Astrocyte (in vitro differentiated cells and primary cell): ENCODE data around the gene KIRREL3. TPM values are rescaled to one million over a fixed set of nuclear protein-coding genes. Genes with fewer than 3 reads are reported as not detected.

ENCODE experiments used
- DNase-seq: peaks from one replicate; pipeline ENCODE4 v3.0.0-alpha.2; 2010; ENCODE audit warnings: low read depth
- FAIRE-seq: peaks from 2 replicates; lab custom pipeline; 2011; peaks lifted over from hg19 to GRCh38; lab: Jason Lieb, UNC
- H2AFZ ChIP-seq: 2 replicates; pipeline ENCODE4 v1.6.0; 2012; ENCODE audit warnings: low read depth, low read length, inconsistent platforms
- H3K27ac ChIP-seq: 2 replicates; pipeline ENCODE4 v1.5.1; 2011; ENCODE audit warnings: low read depth, low read length, inconsistent platforms
- H3K27me3 ChIP-seq: 2 replicates; pipeline ENCODE4 v1.6.0; 2011; ENCODE audit warnings: low read length, inconsistent platforms; ENCODE audit not compliant: insufficient read depth
- H3K36me3 ChIP-seq: 2 replicates; pipeline ENCODE4 v1.5.1; 2011; ENCODE audit warnings: low read length, inconsistent platforms; ENCODE audit not compliant: insufficient read depth
- H3K4me1 ChIP-seq: 2 replicates; pipeline ENCODE4 v1.5.1; 2011; ENCODE audit warnings: low read length, inconsistent platforms; ENCODE audit not compliant: insufficient read depth
- H3K4me2 ChIP-seq: 2 replicates; pipeline ENCODE4 v1.6.0; 2012; ENCODE audit warnings: low read length, inconsistent platforms
- H3K4me3 ChIP-seq: 2 replicates; pipeline ENCODE4 v1.5.1; 2011; ENCODE audit warnings: low read depth, mild to moderate bottlenecking, low read length, inconsistent platforms; ENCODE audit not compliant: insufficient read depth
- H3K79me2 ChIP-seq: 2 replicates; pipeline ENCODE4 v1.6.0; 2012; ENCODE audit warnings: mild to moderate bottlenecking, low read length, inconsistent platforms; ENCODE audit not compliant: insufficient read depth
- H3K9ac ChIP-seq: 2 replicates; pipeline ENCODE4 v1.6.0; 2012; ENCODE audit warnings: mild to moderate bottlenecking, low read length, inconsistent platforms
- H3K9me3 ChIP-seq: 2 replicates; pipeline ENCODE4 v1.5.1; 2012; ENCODE audit warnings: low read depth, mild to moderate bottlenecking, low read length, inconsistent platforms; ENCODE audit not compliant: insufficient read depth
- H4K20me1 ChIP-seq: 2 replicates; pipeline ENCODE4 v1.6.0; 2012; ENCODE audit warnings: low read length, inconsistent platforms; ENCODE audit not compliant: insufficient read depth
- H3K27ac Mint-ChIP-seq: one replicate; pipeline ENCODE4 v1.8.0; 2021; ENCODE audit warnings: mild to moderate bottlenecking, mixed read lengths; ENCODE audit not compliant: unreplicated experiment
- H3K27me3 Mint-ChIP-seq: one replicate; pipeline ENCODE4 v1.8.0; 2021; ENCODE audit warnings: low read depth, mixed read lengths; ENCODE audit not compliant: unreplicated experiment
- H3K36me3 Mint-ChIP-seq: one replicate; pipeline ENCODE4 v1.8.0; 2021; ENCODE audit warnings: low read depth, mixed read lengths; ENCODE audit not compliant: unreplicated experiment
- H3K4me1 Mint-ChIP-seq: one replicate; pipeline ENCODE4 v1.8.0; 2021; ENCODE audit warnings: low read depth, mixed read lengths; ENCODE audit not compliant: unreplicated experiment
- H3K4me3 Mint-ChIP-seq: one replicate; pipeline ENCODE4 v1.8.0; 2021; ENCODE audit warnings: mild to moderate bottlenecking, moderate library complexity, mixed read lengths; ENCODE audit not compliant: unreplicated experiment
- H3K9me3 Mint-ChIP-seq: one replicate; pipeline ENCODE4 v1.8.0; 2021; ENCODE audit warnings: mild to moderate bottlenecking, mixed read lengths; ENCODE audit not compliant: unreplicated experiment
- CTCF ChIP-seq: IDR thresholded peaks from 2 replicates; pipeline ENCODE4 v1.5.1; 2011; ENCODE audit warnings: low read depth, mild to moderate bottlenecking, inconsistent platforms, low read length, moderate library complexity; ENCODE audit not compliant: insufficient read depth
- EZH2 ChIP-seq: IDR thresholded peaks from 2 replicates; pipeline ENCODE4 v1.6.1; 2012; ENCODE audit warnings: mild to moderate bottlenecking, low read length, inconsistent platforms; ENCODE audit not compliant: insufficient read depth
- total RNA-seq: library from RNA; stranded (reverse); gene quantifications from 2 replicates; pipeline ENCODE4 v1.2.1, GENCODE V29; 2021

The KIRREL3 gene
- total RNA-seq, 1 donor from 2014 or later, result 0.91 TPM

- Histone ChIP-seq H3K27me3 (no peaks in the 10 kb centered on the region), H3K4me2 (no peak overlapping the region), H3K36me3 (no peaks in the 10 kb centered on the region), H3K4me3 (no peak overlapping the region), H3K79me2 (no peaks in the 10 kb centered on the region), H3K9me3 (no peaks in the 10 kb centered on the region), H2AFZ (no peak overlapping the region), H3K27ac (no peak overlapping the region), H4K20me1 (peaks cover 3% of the 10 kb centered on the region), H3K9ac (no peak overlapping the region), H3K4me1 (peaks cover 8% of the 10 kb centered on the region)
- Mint-ChIP-seq H3K4me1 (peaks cover 14% of the 10 kb centered on the region), H3K36me3 (peaks cover 15% of the 10 kb centered on the region), H3K27ac (no peak overlapping the region), H3K27me3 (peaks cover 2% of the 10 kb centered on the region), H3K4me3 (no peak overlapping the region), H3K9me3 (no peaks in the 10 kb centered on the region)
- FAIRE-seq (no peak), DNase-seq (no peak)
- TF ChIP-seq EZH2, result no peak
- no peak for TF ChIP-seq CTCF
These were observed 593.5 kb downstream of the KIRREL3 start for GRCh38 chr11:126407101-126407521.

GRCh38 chr11:126406368-126406767 is 594.2 kb downstream of the KIRREL3 start:
- no peaks in the 10 kb centered on the region for H3K36me3 ChIP-seq
- H3K4me2 ChIP-seq, result no peak overlapping the region
- Mint-ChIP-seq H3K4me3 (no peak overlapping the region), H3K36me3 (peaks cover 15% of the 10 kb centered on the region), H3K27me3 (peaks cover 2% of the 10 kb centered on the region), H3K9me3 (no peaks in the 10 kb centered on the region), H3K4me1 (peaks cover 14% of the 10 kb centered on the region), H3K27ac (no peak overlapping the region)
- TF ChIP-seq CTCF, result no peak
- no peak for TF ChIP-seq EZH2
- FAIRE-seq (no peak), DNase-seq (no peak)
- no peak overlapping the region for H2AFZ ChIP-seq
- H3K27ac ChIP-seq, result no peak overlapping the region
- H3K79me2 ChIP-seq, result no peaks in the 10 kb centered on the region
- no peaks in the 10 kb centered on the region for H3K27me3 ChIP-seq
- peaks cover 3% of the 10 kb centered on the region for H4K20me1 ChIP-seq
- H3K4me1 ChIP-seq, result peaks cover 8% of the 10 kb centered on the region
- H3K9ac ChIP-seq, result no peak overlapping the region
- no peak overlapping the region for H3K4me3 ChIP-seq
- no peaks in the 10 kb centered on the region for H3K9me3 ChIP-seq

- TF ChIP-seq EZH2, result no peak
- no peak for TF ChIP-seq CTCF
- Histone ChIP-seq H3K27ac (no peak overlapping the region), H4K20me1 (peaks cover 3% of the 10 kb centered on the region), H3K4me2 (no peak overlapping the region), H3K79me2 (no peaks in the 10 kb centered on the region), H3K9ac (no peak overlapping the region), H3K4me3 (no peak overlapping the region), H3K4me1 (peaks cover 8% of the 10 kb centered on the region), H2AFZ (no peak overlapping the region), H3K9me3 (no peaks in the 10 kb centered on the region), H3K36me3 (no peaks in the 10 kb centered on the region), H3K27me3 (no peaks in the 10 kb centered on the region)
- no peak for FAIRE-seq
- Mint-ChIP-seq H3K27ac (no peak overlapping the region), H3K27me3 (peaks cover 2% of the 10 kb centered on the region), H3K36me3 (peaks cover 15% of the 10 kb centered on the region), H3K4me1 (peaks cover 14% of the 10 kb centered on the region), H3K9me3 (no peaks in the 10 kb centered on the region), H3K4me3 (no peak overlapping the region)
- no peak for DNase-seq
These were observed 594.7 kb downstream of the KIRREL3 start for GRCh38 chr11:126405906-126406305.
